Measurements from ENCODE around the gene FNDC5.

DNA sequence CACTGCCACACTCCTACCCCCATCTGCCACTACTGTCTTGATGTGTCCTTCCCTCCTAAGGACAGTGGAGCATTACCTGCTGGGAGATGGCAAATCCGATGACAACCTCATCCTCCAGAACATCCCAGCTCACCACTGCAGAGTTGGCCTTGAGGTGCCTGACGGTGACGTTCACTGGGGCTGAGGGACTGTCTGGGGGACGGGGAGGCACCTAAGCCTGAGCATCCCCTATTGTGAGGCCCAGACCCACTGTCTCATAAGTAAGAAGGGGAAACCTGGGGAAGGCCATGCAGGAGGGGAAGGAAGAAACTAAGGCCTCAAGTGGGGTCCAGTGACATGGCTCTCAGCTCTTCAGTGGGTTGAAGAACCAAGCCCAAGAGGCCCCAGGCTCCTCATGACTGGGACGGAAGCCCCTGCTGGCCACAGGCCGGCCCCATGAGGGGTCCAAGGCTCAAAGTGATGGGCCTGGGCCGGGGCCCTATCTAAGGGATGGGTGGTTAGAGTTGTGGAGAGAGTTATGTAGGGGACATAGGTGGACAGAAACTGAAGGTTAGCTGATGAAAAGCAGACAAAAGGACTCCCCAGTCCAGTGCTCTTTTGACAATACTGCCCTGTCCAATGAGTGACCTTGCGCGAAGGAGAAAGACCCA lies 1.8 kb downstream of the FNDC5 start:
- TF ChIP-seq JUNB (IDR thresholded peaks at IDR 0.05; ENCODE audit: unreplicated experiment) (no peak), POLR2AphosphoS5 (IDR thresholded peaks at IDR 0.05; ENCODE audit: low read depth) (no peak), STAT1 (IDR thresholded peaks at IDR 0.05; ENCODE audit: unreplicated experiment) (no peak), EZH2 (IDR thresholded peaks at IDR 0.05; ENCODE audit: low read depth, unreplicated experiment) (no peak), EZH2phosphoT487 (IDR thresholded peaks at IDR 0.05; ENCODE audit: unreplicated experiment) (no peak), ZNF114 (CRISPR knock-in tag; IDR thresholded peaks at IDR 0.05) (no peak), CREB1 (CRISPR knock-in tag; IDR thresholded peaks at IDR 0.05; ENCODE audit: low read depth) (no peak), ZNF331 (CRISPR knock-in tag; IDR thresholded peaks at IDR 0.05; ENCODE audit: low read depth) (no peak)
- TF ChIP-seq, protein P1, sequence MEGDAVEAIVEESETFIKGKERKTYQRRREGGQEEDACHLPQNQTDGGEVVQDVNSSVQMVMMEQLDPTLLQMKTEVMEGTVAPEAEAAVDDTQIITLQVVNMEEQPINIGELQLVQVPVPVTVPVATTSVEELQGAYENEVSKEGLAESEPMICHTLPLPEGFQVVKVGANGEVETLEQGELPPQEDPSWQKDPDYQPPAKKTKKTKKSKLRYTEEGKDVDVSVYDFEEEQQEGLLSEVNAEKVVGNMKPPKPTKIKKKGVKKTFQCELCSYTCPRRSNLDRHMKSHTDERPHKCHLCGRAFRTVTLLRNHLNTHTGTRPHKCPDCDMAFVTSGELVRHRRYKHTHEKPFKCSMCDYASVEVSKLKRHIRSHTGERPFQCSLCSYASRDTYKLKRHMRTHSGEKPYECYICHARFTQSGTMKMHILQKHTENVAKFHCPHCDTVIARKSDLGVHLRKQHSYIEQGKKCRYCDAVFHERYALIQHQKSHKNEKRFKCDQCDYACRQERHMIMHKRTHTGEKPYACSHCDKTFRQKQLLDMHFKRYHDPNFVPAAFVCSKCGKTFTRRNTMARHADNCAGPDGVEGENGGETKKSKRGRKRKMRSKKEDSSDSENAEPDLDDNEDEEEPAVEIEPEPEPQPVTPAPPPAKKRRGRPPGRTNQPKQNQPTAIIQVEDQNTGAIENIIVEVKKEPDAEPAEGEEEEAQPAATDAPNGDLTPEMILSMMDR (conservative IDR thresholded peaks at IDR 0.05; ENCODE audit: low read depth in 2 of 2), result no peak
- TF ChIP-seq, protein P2, sequence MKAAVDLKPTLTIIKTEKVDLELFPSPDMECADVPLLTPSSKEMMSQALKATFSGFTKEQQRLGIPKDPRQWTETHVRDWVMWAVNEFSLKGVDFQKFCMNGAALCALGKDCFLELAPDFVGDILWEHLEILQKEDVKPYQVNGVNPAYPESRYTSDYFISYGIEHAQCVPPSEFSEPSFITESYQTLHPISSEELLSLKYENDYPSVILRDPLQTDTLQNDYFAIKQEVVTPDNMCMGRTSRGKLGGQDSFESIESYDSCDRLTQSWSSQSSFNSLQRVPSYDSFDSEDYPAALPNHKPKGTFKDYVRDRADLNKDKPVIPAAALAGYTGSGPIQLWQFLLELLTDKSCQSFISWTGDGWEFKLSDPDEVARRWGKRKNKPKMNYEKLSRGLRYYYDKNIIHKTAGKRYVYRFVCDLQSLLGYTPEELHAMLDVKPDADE (IDR thresholded peaks at IDR 0.05), result no peak
- TF ChIP-seq, protein P3, sequence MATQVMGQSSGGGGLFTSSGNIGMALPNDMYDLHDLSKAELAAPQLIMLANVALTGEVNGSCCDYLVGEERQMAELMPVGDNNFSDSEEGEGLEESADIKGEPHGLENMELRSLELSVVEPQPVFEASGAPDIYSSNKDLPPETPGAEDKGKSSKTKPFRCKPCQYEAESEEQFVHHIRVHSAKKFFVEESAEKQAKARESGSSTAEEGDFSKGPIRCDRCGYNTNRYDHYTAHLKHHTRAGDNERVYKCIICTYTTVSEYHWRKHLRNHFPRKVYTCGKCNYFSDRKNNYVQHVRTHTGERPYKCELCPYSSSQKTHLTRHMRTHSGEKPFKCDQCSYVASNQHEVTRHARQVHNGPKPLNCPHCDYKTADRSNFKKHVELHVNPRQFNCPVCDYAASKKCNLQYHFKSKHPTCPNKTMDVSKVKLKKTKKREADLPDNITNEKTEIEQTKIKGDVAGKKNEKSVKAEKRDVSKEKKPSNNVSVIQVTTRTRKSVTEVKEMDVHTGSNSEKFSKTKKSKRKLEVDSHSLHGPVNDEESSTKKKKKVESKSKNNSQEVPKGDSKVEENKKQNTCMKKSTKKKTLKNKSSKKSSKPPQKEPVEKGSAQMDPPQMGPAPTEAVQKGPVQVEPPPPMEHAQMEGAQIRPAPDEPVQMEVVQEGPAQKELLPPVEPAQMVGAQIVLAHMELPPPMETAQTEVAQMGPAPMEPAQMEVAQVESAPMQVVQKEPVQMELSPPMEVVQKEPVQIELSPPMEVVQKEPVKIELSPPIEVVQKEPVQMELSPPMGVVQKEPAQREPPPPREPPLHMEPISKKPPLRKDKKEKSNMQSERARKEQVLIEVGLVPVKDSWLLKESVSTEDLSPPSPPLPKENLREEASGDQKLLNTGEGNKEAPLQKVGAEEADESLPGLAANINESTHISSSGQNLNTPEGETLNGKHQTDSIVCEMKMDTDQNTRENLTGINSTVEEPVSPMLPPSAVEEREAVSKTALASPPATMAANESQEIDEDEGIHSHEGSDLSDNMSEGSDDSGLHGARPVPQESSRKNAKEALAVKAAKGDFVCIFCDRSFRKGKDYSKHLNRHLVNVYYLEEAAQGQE (IDR thresholded peaks at IDR 0.05; ENCODE audit: unreplicated experiment), result no peak

All from GM23338 (cell line).